ENCODE measurements around the gene SNRNP70.
"Not testable (repeated sequence)": the region's sequence is repeated elsewhere in the genome, so short reads cannot be mapped to it uniquely, and the experiment has no call there.

SNRNP70 gene

GRCh38 chr19:49141352-49141751, 56.1 kb downstream of the SNRNP70 start:
- DNase-seq (ENCODE audit: low spot score): no peak
- TF ChIP-seq, protein P1, sequence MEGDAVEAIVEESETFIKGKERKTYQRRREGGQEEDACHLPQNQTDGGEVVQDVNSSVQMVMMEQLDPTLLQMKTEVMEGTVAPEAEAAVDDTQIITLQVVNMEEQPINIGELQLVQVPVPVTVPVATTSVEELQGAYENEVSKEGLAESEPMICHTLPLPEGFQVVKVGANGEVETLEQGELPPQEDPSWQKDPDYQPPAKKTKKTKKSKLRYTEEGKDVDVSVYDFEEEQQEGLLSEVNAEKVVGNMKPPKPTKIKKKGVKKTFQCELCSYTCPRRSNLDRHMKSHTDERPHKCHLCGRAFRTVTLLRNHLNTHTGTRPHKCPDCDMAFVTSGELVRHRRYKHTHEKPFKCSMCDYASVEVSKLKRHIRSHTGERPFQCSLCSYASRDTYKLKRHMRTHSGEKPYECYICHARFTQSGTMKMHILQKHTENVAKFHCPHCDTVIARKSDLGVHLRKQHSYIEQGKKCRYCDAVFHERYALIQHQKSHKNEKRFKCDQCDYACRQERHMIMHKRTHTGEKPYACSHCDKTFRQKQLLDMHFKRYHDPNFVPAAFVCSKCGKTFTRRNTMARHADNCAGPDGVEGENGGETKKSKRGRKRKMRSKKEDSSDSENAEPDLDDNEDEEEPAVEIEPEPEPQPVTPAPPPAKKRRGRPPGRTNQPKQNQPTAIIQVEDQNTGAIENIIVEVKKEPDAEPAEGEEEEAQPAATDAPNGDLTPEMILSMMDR (IDR thresholded peaks at IDR 0.05; ENCODE audit: extremely low read depth, missing control alignments): no peak

DNA sequence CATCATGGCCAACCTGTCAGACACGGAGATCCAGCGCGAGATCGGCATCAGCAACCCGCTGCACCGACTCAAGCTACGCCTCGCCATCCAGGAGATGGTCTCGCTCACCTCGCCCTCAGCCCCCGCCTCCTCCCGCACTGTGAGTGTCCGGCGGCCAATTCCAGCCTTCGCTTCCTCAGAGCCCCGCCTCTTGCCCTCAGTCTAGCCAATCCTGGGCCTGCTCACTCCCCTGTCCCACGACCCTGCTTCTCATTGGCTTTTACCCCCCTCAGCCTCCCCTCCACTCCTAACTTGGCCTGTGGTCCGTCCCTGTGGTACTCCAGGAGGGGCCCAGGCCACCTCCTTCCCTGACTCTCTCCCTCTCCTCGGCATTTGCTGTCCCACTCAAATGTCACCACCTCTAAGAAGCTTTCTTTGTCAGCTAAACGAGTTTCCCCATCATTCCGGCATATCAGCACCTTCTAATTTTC, 57.6 kb downstream of the SNRNP70 start:
- TF ChIP-seq, protein P1 (IDR thresholded peaks at IDR 0.05; ENCODE audit: extremely low read depth, missing control alignments): no peak
- DNase-seq (ENCODE audit: low spot score): peak; percentile 86

- TF ChIP-seq, protein P1 (IDR thresholded peaks at IDR 0.05; ENCODE audit: extremely low read depth, missing control alignments): peak; percentile 72
These were observed 60.5 kb downstream of the SNRNP70 start for GRCh38 chr19:49145573-49146407.

DNA sequence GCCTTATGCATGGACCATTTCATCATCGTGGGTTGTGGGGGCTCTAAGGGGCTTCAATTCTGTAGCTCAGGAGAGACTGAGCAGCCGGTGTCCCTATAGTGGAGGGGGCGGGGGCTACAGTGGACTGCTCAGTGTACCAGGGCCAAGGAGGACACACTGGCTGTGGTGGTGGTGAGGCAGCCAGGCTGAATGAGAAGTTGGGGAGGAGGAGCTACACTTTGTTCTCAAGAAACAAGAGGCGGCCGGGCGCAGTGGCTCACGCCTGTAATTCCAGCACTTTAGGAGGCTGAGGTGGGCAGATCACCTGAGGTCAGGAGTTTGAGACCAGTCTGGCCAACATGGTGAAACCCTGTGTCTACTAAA, 61.1 kb downstream of the SNRNP70 start:
- not testable (repeated sequence) for DNase-seq (ENCODE audit: low spot score)

More at GRCh38 chr19:49145573-49146407, 60.5 kb downstream of the SNRNP70 start:
- peak; percentile 88 for DNase-seq (ENCODE audit: low spot score)

- DNase-seq (ENCODE audit: low spot score): no peak
- TF ChIP-seq, protein P1 (IDR thresholded peaks at IDR 0.05; ENCODE audit: extremely low read depth, missing control alignments): no peak
These were observed 62.9 kb downstream of the SNRNP70 start for GRCh38 chr19:49148044-49148682.

- peak; percentile 87 for DNase-seq (ENCODE audit: low spot score)
- TF ChIP-seq, protein P1 (IDR thresholded peaks at IDR 0.05; ENCODE audit: extremely low read depth, missing control alignments): no peak
These were observed 63.8 kb downstream of the SNRNP70 start for GRCh38 chr19:49148784-49149651.

DNA sequence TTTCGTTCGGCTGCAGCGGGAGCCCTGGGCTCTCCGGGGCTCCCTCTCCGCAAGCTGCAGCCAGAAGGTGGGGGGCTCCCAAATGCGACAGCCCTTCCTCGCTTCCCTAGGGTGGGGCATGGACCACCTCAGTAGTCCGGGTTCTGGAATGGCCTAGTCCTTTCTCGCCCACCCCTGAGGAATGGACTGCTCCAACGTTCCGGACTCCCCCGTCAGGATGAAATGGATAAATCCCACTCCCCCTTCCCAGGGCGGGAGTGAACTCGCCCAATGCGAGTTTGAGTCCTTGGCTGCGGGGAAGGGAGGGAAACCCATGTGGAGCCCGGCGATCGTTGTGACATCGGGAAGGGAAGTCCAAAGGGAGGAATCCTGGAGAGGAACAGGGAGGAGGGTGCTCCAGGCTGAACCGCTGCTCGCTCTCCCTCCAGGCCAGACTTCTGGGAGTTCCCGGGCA, 64.4 kb downstream of the SNRNP70 start:
- DNase-seq (ENCODE audit: low spot score): no peak
- TF ChIP-seq, protein P1 (IDR thresholded peaks at IDR 0.05; ENCODE audit: extremely low read depth, missing control alignments): no peak

Data from GM20000 (cell line).